GM18511 (cell line): ENCODE results near the gene F5.
A peak's percentile ranks its signal among the peaks of the same experiment; 100 is the strongest.
"Not testable (repeated sequence)": the region's sequence is repeated elsewhere in the genome, so short reads cannot be mapped to it uniquely, and the experiment has no call there.

Source experiments
- ATAC-seq: cut with Tn5 transposase; IDR thresholded peaks from one replicate; pipeline ENCODE4 v1.9.1; 2021; ENCODE audit warnings: mild to moderate bottlenecking, moderate library complexity; ENCODE audit not compliant: unreplicated experiment

F5 gene

GRCh38 chr1:169546087-169546995 is 39.9 kb downstream of the F5 start:
- ATAC-seq, result peak; percentile 71

- ATAC-seq, result no peak
Observed at GRCh38 chr1:169545472-169545871, 40.8 kb downstream of the F5 start.

DNA sequence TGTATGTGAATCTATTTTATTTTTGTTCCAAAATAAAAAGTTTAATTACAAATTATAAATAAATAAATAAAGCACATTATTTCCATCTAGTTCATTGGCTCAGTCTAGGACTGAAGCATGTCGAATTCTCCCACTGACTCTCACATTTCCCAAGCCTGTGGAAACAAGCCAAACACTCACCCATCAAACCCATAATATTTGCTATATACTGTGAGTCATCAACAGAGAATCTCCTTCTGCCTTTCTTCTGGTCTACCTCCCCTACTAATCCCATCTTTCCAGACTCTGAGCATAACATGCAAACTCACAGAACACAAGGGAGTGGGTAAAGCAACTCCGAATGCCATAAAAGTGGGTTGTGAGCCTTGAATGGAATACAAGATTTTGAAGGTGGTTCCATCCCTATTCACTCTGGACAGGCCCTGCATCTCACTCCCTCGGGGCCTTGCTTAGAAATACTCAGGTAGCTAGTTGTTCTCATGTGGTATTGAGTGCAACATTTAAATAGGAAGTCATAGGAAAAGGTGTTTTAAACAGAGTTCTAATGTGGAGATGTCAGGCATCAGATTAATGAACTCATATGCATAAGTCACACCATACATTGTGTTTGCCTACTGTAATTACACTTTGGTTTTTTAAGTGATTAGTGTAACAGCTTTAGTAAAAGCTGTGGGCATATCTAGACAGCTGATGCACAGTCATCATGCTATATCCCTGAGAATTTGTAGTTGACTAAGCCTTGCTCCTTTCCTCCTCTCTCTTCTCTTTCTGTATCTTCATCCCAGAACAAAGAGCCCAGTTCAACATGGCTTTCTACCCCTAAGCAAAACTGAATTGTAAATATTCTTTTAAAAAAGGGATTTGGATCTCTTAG is 47.0 kb downstream of the F5 start:
- ATAC-seq, result no peak

DNA sequence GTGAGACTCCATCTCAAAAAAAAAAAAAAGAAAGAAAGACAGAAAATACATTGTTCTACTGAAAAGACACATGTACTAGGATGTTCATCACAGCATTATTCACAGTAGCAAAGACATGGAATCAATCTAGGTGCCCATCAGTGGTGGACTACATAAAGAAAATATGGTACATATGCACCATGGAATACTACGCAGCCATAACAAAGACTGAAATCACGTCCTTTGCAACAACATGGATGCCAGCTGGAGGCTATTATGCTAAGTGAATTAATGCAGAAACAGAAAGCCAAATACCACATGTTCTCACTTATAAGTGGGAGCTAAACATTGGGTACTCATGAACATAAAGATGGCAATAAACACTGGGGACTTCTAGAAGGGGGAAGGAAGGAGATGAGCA is 51.6 kb downstream of the F5 start:
- ATAC-seq, result no peak

DNA sequence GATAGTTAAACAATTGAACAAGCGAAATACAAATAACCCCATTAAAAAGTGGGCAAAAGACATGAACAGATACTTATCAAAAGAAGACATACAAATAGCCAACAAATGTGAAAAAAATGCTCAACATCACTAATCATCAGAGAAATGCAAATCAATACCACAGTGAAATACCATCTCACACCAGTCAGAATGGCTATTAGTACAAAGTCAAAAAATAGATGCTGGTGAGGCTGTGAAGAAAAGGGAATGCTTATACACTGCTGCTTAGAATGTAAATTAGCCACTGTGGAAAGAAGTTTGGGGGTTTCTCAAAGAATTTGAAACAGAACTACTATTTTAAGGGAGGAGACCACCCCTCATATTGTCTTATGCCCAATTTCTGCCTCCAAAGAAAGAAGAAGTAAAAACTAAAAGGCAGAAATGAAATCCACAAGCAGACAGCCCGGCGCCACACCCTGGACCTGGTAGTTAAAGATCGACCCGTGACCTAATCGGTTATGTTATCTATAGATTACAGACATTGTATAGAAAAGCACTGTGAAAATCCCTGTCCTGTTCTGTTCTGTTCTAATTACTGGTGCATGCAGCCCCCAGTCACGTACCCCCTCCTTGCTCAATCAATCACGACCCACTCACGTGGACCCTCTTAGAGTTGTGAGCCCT is 52.6 kb downstream of the F5 start:
- not testable (repeated sequence) for ATAC-seq

DNA sequence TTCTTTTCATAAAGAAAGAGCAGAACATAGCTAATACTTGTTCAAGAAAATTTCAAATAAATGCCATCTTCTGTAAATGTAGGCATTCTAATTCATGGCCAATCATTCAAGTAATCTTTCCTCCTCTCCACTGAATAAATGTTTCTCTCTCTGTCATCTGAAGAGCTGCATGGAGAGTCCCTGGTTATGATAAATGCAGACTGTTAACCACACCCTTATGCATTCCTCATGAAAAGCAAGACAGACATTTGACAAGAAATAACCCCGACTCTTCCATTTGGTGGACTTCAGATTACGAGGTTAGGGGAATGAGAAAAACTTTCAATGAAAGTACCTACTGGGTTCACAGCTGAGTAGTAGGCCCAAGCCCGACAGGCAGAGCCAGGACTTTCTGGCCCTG is 55.8 kb downstream of the F5 start:
- ATAC-seq, result no peak

DNA sequence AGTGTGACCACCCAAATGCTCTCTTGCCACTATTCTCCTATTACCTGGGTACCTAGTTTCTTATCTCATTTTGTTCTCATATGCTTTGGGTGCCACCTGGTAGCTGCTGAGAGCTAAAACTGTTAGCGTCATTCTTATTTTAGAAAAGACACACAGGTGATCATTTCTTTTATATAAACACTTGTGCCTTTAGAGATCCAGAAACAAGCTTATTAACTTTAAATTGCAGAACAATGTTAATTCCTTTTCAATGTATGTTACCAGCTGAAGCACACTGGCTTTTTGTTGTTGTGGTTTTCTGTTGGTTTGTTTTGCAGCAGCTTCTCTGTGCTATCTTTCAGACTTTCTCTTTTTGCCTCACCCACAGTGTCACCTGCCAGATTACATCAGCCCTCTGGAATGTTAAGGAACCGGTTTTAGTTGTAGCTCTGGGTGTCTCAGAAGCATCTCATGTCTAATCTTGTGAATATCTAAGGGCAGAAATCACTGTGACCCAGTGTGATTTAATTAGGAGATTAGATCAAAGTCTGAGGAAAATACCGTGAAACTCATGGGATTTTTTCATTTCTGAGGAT is 57.1 kb downstream of the F5 start:
- no peak for ATAC-seq

DNA sequence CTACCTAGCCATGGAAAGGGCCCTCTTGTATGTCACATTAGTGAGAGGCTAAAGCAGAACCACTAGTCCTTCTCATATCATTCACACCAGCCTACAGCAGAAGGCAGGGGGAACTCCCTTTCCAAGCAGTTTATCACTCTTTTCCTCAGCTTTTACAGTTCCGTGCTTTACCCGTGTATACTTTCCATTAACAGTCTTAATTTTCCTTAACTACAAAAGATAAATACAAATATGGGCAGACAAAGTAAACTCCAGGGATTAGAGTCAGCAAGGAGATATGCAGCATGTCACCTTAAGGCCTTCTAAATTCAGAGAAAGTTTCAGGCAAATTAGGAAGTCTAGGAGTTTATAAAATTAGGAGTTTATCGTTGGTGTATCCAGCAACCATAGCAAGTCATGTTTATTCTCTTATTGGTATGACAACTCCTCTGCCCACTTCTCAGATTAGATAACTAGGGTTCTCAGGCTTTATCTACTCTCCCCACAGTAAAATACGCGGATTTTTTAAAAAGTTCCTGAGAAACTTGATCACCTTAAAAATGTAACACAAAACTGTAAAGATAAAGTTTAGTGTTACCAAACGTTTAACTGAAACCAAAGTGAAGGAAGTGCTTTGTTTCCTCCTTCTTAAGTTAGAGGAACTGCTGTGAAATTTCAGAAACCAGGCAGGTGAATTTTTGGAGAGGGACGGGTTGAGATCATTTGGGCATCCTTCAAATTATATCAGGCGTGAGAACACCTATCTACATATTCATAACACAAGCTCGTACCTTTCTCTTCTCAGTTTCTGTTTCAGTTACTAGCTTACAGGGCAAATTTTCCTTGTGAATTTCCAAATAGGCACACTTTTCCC is 57.8 kb downstream of the F5 start:
- no peak for ATAC-seq

DNA sequence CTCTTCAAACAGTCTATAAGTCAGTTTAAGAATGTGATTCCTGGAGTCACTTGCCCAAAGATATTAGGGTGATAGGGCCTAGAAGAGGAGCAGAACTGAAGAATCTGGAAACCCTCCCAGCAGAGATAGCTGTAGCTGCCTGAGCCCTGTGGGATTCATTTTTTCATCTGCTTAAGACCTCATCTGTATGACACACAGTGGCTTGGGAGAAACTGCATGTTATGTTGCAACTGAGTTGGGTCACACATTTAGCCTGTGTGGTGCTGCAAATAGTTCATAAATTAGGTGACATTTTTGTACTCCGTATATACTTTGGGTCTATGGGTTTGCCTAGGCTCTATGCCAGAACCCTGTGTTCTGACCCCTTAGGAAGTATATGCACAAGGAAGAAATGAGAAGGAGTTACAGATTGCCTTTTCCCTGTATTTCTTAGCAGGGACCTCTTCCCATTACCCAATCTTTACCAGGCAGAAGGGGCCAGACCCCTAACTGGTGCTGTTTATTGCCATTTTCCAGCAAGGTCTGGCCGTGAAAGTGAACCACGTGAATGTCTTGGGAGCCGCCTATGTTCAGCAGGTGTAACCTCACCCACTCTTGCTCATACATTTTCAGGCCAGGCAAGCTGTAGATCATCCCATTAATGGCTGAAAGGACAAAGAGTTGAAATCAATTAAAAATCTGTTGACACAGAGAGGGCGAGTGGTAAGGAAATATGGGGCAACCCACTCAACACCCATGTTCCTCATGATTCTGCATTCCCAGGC is 58.6 kb downstream of the F5 start:
- no peak for ATAC-seq

DNA sequence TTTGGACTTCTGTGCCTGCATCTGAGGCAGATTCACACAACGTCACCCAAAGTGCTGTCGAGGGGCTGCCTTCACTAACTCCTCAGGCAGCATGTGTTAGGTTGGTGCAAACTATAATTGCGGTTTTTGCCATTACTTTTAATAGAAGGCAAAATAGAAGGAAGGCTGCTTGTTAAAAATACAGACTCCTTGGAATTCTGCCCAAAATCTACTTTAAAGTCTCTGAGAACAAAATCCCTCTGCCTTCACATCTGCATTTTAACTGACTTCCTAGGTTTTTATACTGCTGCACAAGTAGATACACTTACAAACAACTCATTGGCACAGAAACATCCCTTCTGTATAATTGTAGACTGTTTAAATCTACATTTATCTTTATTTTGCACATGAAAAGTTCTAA is 59.3 kb downstream of the F5 start:
- ATAC-seq, result no peak

DNA sequence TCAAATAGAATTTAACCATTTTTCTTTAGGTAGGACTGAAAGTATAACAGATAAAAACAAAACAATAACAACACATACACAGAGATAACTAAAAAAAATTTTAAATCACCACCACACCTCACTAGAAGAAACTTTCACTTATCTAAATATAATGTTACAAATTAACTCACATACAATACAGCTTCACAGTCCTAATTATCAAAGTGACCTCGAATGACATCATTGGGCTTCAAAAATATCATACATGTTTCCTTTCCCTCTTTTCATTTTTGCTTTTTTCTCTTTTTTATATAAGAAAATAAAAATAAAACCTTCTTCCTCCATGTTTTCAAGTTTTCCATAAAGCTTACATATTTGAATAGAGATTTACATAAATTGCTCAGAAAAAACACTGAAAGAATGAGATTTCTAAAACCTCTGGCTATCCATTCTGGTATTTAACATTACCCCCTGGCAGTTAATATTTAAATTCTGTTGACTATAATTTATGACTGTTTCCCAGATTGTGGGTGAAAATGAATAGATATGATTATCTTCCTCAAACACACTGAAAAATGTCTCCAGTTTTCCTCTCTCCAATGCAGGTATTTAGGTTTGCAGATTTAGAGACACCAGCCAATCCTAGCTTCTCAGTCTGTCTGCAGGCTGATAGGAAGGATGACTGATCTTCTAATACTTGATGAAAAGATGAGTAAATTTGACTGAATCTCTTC is 60.0 kb downstream of the F5 start:
- ATAC-seq, result no peak

DNA sequence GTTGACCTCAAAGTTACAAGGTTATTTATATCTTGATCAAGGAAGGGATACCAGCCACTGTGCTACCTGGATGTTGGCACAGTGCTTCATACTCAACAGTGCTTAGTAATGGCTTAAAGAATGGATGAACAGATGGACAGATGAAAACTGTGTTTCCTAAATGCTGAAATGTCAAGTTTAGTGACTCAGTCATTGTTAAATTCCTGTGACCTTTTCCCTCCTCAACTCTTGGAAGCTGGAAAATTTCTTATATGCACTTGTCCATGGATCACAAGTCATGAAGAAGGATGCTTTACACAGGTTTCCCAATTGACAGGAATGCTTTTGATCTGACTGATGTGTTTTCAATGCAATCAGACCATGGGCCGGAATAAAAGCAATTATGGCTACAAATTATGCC is 60.9 kb downstream of the F5 start:
- ATAC-seq, result no peak

- ATAC-seq, result no peak
Observed at GRCh38 chr1:169523904-169524303, 62.4 kb downstream of the F5 start.

DNA sequence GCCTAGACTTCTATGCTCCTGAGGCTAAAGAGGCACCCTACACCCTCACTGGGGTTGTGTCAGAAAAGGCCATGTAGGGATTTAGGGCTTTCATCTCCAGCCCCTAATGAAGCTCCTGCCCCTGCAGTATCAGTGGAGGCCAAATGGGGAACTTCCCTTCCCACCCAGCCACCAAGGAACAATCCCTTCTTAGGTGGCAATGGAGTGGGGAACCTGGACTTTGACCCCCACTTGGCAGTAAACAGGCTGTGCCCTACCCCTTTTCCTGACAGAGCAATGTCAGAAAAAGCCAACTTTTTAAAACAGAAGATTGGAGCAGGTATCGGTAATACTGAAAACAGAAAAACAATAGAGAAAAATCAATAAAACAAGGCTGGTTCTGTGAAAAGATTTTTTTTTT is 65.1 kb downstream of the F5 start:
- ATAC-seq, result no peak

GRCh38 chr1:169517558-169518186 is 68.6 kb downstream of the F5 start:
- no peak for ATAC-seq

DNA sequence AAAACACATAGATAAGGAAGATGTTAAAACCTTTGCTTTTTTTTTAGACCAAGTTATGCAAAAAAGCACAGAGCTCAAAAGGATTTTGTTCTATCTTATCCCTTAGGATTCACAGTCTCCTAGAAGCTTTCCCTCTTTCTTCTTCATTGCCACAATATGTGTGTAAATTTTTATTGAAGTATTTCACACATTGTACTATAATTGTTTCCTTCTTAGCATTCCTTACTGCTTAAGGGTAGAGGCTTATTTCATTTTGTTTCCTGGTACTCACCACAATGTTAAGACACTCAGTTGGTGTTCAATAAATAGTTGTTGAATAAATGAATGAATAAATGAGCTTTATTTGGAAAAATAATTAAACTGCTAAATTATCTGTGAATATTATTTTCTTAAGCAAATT is 70.6 kb downstream of the F5 start:
- no peak for ATAC-seq

- no peak for ATAC-seq
Observed at GRCh38 chr1:169514566-169515270, 71.6 kb downstream of the F5 start.

DNA sequence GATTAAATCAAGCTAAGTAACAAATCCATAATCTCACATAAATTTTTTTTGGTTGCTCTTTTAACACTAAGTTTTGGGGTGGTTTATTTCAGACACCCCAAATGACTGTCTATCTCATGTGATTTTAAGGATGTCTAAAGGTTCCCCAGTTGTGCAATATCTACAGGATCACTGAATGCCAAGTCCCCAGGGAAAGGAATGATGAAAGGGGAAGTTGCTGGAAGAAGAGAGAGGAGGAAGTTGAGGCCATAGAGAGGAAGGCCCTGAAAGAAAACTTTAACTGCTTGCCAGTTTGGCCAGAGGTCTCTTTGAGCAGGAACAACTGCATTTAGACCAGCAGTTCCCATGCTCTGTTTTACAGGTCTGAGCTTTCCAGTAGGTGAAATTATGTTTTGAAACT is 73.1 kb downstream of the F5 start:
- no peak for ATAC-seq
